RWPE1 (cell line): ENCODE measurements around the gene KRTAP6-3.

Experiments
- CTCF ChIA-PET: fragments of 350-600 bp; sonication (Branson Sonifier 250); formaldehyde crosslinking; extraction: SDS; loops from one replicate; lab custom pipeline; 2021; lab: Yijun Ruan, JAX
- POLR2A ChIA-PET: fragments of 400-600 bp; formaldehyde crosslinking; extraction: SDS; loops from one replicate; lab custom pipeline; 2020; ENCODE audit warnings: antibody characterized with exemption; ENCODE audit not compliant: low non-redundant PET; lab: Yijun Ruan, JAX
- DNase-seq: peaks from one replicate; pipeline ENCODE4 v3.0.0; 2012; ENCODE audit warnings: low spot score
- H3K27ac ChIP-seq: fragments of 450-650 bp; 2 replicates; pipeline ENCODE4 v1.5.1; 2017
- TF ChIP-seq, protein P1 (sequence below): fragments of 450-650 bp; conservative IDR thresholded peaks from 2 replicates; pipeline ENCODE4 v1.5.1; 2017; ENCODE audit warnings: low read depth, mild to moderate bottlenecking

KRTAP6-3 gene

DNA sequence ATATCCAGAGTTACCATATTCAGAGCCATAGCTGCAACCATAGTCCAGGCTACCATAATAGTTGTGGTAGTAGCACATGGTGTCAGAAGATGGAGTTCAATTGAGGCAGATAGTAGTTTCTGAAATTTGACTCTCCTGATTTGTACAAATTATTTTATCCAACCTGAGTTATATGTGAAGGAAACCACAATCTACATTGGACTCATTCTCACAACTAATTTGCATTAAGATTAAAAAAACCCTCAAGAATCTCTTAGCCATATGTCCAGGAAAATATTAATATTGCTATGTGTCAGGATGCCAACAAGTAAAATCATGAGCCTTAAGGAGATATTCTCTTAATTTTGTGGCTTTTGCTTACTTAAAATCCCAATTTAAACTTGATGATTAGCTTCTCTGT is 1.9 kb upstream of the KRTAP6-3 start, which contains the start of gene KRTAP22-2:
TSS of gene KRTAP22-2 (minus strand) at position 101 of the 400 bp plus-strand sequence.
- TF ChIP-seq, protein P1, sequence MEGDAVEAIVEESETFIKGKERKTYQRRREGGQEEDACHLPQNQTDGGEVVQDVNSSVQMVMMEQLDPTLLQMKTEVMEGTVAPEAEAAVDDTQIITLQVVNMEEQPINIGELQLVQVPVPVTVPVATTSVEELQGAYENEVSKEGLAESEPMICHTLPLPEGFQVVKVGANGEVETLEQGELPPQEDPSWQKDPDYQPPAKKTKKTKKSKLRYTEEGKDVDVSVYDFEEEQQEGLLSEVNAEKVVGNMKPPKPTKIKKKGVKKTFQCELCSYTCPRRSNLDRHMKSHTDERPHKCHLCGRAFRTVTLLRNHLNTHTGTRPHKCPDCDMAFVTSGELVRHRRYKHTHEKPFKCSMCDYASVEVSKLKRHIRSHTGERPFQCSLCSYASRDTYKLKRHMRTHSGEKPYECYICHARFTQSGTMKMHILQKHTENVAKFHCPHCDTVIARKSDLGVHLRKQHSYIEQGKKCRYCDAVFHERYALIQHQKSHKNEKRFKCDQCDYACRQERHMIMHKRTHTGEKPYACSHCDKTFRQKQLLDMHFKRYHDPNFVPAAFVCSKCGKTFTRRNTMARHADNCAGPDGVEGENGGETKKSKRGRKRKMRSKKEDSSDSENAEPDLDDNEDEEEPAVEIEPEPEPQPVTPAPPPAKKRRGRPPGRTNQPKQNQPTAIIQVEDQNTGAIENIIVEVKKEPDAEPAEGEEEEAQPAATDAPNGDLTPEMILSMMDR = no peak
- DNase-seq = no peak
- no peak within 1 kb of the TSS for H3K27ac ChIP-seq
- ChIA-PET POLR2A (no interaction called here), CTCF (no interaction called here)

DNA sequence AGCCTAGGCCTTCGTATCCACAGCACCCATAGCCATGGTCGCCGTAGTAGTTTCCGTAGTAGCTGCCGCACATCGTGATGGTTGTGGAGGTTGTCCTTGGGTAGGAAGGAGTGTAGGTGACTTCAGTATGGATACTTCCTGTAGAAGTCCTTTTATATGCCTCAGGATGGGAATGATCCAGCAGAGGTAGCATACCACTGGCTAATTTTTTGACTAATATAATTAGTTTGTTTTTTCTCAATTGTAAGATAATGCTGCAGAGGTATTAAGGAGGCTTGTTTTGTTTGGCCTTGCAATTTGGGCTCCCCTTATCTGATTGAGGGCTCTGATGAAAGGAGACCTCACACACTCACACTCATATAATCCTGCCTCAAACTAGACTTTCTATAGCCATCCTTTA is 6.6 kb downstream of the KRTAP6-3 start, which contains the start of gene KRTAP6-2:
TSS of gene KRTAP6-2 (minus strand) at position 101 of the 400 bp plus-strand sequence. CDS start at position 73, 28 bp downstream.
- CTCF ChIA-PET = no interaction called here
- POLR2A ChIA-PET = no interaction called here
- DNase-seq = no peak
- TF ChIP-seq, protein P1 = no peak
- no peak within 1 kb of the TSS for H3K27ac ChIP-seq

DNA sequence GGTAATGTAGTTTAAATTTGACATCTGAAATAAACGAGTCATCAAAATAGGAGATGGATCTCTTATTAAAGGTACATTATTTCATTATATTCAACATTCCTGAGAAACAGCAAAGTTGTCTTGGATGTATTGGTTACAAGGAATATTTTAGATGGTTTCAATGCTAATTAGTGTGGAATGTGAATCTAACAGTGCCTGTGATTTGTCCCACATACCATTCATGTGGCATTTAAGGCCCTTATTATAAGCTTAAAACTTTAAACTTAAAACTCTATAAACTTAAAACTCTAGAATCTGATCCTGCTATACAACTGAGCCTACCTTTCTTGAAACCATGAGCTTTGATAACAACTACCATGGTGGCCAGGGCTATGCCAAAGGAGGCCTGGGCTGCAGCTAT is 8.5 kb downstream of the KRTAP6-3 start, which contains the start of gene KRTAP22-1:
TSS of gene KRTAP22-1 (plus strand) at position 301 of the 400 bp plus-strand sequence.
- TF ChIP-seq, protein P1 = no peak
- ChIA-PET POLR2A (no interaction called here), CTCF (interaction anchor here (0.8 kb wide), 1 partner anchor 43 kb away, joined by 3 read pairs; no protein-coding TSS in a partner anchor)
- no peak within 1 kb of the TSS for H3K27ac ChIP-seq
- no peak for DNase-seq

DNA sequence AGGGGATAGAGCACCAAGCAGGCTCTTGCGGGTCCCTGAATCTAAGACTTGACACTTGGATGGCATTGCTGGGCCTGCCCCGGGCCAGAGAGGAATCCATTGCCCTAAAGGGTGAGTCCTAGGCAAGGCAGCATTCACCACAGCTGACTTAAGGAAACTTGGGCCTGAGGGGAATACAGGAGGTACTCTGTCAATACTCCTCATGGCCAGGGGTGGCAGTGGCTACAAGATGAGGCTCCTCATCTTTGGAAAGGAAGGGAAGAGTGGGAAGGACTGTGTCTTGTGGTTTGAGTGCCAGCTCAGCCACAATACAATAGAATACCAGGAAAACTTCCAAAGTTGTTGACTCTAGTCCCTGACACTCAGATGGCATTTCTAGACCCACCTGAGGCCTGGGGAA is 13.7 kb downstream of the KRTAP6-3 start:
- ChIA-PET CTCF (interaction anchor here (0.7 kb wide), 1 partner anchor 381 kb away, joined by 4 read pairs; no protein-coding TSS in a partner anchor), POLR2A (no interaction called here)
- DNase-seq = no peak
- H3K27ac ChIP-seq = no peak overlapping the region
- TF ChIP-seq, protein P1 = no peak

DNA sequence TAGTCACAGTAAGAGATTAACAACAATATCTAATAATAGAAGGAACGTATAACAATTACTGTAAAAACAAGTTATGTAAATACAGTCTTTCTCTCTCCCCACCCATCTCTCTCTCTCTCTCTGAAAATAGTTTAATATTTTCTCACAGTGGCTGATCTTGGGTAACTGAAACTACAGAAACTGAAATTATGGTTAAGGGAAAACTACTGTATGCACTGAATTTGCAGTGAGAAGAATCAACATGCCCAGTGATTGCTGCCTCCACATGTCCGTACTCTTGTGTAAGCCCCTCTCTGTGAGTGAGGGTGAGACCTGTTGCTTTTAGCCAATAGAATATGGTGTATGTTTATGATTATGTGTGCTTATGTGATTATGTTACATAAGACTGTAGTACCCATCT is 19.9 kb downstream of the KRTAP6-3 start:
- POLR2A ChIA-PET = no interaction called here
- TF ChIP-seq, protein P1 = no peak
- DNase-seq = no peak
- no peak overlapping the region for H3K27ac ChIP-seq
- CTCF ChIA-PET = interaction anchor here (0.6 kb wide), 1 partner anchor 626 kb away, joined by 3 read pairs; no protein-coding TSS in a partner anchor

DNA sequence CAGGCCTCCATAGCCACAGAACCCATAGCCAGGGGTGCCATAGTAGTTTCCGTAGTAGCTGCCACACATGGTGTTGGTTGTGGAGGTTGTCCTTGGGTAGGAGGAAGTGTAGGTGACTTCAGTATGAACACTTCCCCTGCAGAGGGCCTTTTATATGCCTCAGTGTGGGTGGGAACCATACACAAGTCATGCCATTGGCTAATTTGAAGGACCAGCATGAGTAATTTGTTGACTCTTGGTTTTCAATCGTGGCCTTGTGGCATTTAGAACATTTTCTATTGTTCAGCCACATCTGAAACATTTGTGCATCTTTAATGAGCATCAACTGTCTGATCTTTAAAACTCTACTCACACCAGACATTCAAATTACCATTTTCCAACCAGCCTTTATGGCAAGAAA is 21.6 kb downstream of the KRTAP6-3 start, which contains the start of gene KRTAP6-1:
TSS of gene KRTAP6-1 (minus strand) at position 95 of the 400 bp plus-strand sequence. CDS start at position 69, 26 bp downstream.
- H3K27ac ChIP-seq = no peak within 1 kb of the TSS
- DNase-seq = no peak
- TF ChIP-seq, protein P1 = no peak
- CTCF ChIA-PET = interaction anchor here (0.7 kb wide), 1 partner anchor 1038 kb away, joined by 4 read pairs; no protein-coding TSS in a partner anchor
- POLR2A ChIA-PET = no interaction called here
